ENCODE data around the gene SERP2. TPM values are rescaled to one million over a fixed set of nuclear protein-coding genes. Genes with fewer than 3 reads are reported as not detected.

SERP2 gene
- total and polyA plus RNA-seq, 2 of the 13 experiments (the other 11 are each of a cell fraction or from before 2014, with no cell fraction given), result not detected

GRCh38 chr13:44397766-44398223 lies 24.2 kb downstream of the SERP2 start:
- peaks cover 32% of the 10 kb centered on the region for H3K4me1 ChIP-seq (ENCODE audit: insufficient read depth, low read length)

More at GRCh38 chr13:44397766-44398223, 24.2 kb downstream of the SERP2 start:
- Histone ChIP-seq H4K20me1 (ENCODE audit: insufficient read depth, low read length) (no peaks in the 10 kb centered on the region), H3K4me3 (replicated peaks in 1 of 3; ENCODE audit: insufficient read depth in 1 of 3, low read depth in 2 of 3, low read length in 3 of 3) (no peak overlapping the region), H3K27ac (ENCODE audit: extremely low read length, insufficient read depth, low read length) (no peak overlapping the region), H2AFZ (ENCODE audit: low read length) (no peak overlapping the region), H3K27me3 (ENCODE audit: control insufficient read depth in 1 of 2, insufficient read depth in 2 of 2, low read length in 2 of 2) (no peaks in the 10 kb centered on the region), H3K36me3 (replicated peaks in 1 of 2; ENCODE audit: control insufficient read depth in 1 of 2, insufficient read depth in 2 of 2, low read length in 2 of 2) (no peaks in the 10 kb centered on the region), H3K9me3 (ENCODE audit: low read length) (no peaks in the 10 kb centered on the region), H3K79me2 (ENCODE audit: insufficient read depth, low read length) (no peaks in the 10 kb centered on the region), H3K9ac (ENCODE audit: insufficient read depth, low read depth, low read length) (no peak overlapping the region), H3K4me2 (ENCODE audit: low read depth, low read length) (no peak overlapping the region)
- no peak for ATAC-seq
- intact Hi-C loops (cut with micrococcal nuclease; ENCODE audit: unreplicated experiment) (no loop called here), in situ Hi-C loops (cut with HindIII; ENCODE audit: extremely low pct_ligation_motif_present, low pct_unique_long_range_greater_than_20kb) (no loop called here)
- TF ChIP-seq ZFP37 (CRISPR knock-in tag; IDR thresholded peaks at IDR 0.05; ENCODE audit: borderline replicate concordance), result no peak
- no peak for TF ChIP-seq YY1 (IDR thresholded peaks at IDR 0.05; ENCODE audit: insufficient read depth, insufficient replicate concordance, low read depth, low read length)
- TF ChIP-seq, protein P1, sequence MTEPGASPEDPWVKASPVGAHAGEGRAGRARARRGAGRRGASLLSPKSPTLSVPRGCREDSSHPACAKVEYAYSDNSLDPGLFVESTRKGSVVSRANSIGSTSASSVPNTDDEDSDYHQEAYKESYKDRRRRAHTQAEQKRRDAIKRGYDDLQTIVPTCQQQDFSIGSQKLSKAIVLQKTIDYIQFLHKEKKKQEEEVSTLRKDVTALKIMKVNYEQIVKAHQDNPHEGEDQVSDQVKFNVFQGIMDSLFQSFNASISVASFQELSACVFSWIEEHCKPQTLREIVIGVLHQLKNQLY (CRISPR knock-in tag; IDR thresholded peaks at IDR 0.05), result no peak
- no peak for TF ChIP-seq ARNT (IDR thresholded peaks at IDR 0.05)
- TF ChIP-seq GLI4 (CRISPR knock-in tag; IDR thresholded peaks at IDR 0.05; ENCODE audit: borderline replicate concordance), result no peak
- TF ChIP-seq TEAD2 (CRISPR knock-in tag; IDR thresholded peaks at IDR 0.05), result no peak
- no peak for TF ChIP-seq TERF1 (CRISPR knock-in tag; IDR thresholded peaks at IDR 0.05)
- TF ChIP-seq HNRNPH1 (optimal IDR thresholded peaks at IDR 0.05; ENCODE audit: low read depth, low read length), result no peak
- TF ChIP-seq, protein P2, sequence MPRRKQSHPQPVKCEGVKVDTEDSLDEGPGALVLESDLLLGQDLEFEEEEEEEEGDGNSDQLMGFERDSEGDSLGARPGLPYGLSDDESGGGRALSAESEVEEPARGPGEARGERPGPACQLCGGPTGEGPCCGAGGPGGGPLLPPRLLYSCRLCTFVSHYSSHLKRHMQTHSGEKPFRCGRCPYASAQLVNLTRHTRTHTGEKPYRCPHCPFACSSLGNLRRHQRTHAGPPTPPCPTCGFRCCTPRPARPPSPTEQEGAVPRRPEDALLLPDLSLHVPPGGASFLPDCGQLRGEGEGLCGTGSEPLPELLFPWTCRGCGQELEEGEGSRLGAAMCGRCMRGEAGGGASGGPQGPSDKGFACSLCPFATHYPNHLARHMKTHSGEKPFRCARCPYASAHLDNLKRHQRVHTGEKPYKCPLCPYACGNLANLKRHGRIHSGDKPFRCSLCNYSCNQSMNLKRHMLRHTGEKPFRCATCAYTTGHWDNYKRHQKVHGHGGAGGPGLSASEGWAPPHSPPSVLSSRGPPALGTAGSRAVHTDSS (CRISPR knock-in tag; conservative IDR thresholded peaks at IDR 0.05), result no peak
- TF ChIP-seq SNAI1 (CRISPR knock-in tag; IDR thresholded peaks at IDR 0.05; ENCODE audit: borderline replicate concordance), result no peak
- TF ChIP-seq ATF2 (CRISPR knock-in tag; IDR thresholded peaks at IDR 0.05), result no peak
- no peak for TF ChIP-seq FOXM1 (CRISPR knock-in tag; IDR thresholded peaks at IDR 0.05)
- TF ChIP-seq ZKSCAN1 (IDR thresholded peaks at IDR 0.05; ENCODE audit: low read length), result no peak
- TF ChIP-seq ZNF607 (CRISPR knock-in tag; IDR thresholded peaks at IDR 0.05; ENCODE audit: borderline replicate concordance), result no peak
- 87% methylated on average over 3 of the region's 3 CpGs for WGBS (ENCODE audit: low lambda C conversion rate)
- no peak for DNase-seq (ENCODE audit: low spot score)
- BruUV-seq (replicated peaks), result no TSS peak
- no peak for FAIRE-seq
- CTCF ChIA-PET (ENCODE audit: low intra/inter-chr PET ratio, low total read pairs), result no interaction called here
- POLR2A ChIA-PET, result interaction anchor here (1.7 kb wide), 1 partner anchor 8 kb away, joined by 5 read pairs; no protein-coding TSS in a partner anchor

Measured in HepG2 (cell line).